PC-9 (cell line): ENCODE data around the gene JMJD6.

ENCODE experiments used
- CTCF ChIP-seq: fragments of 200-600 bp; sonication (generic); conservative IDR thresholded peaks from 2 replicates; pipeline ENCODE4 v1.6.1; 2017; ENCODE audit warnings: mixed run types, antibody characterized with exemption, mild to moderate bottlenecking, moderate library complexity
- EZH2 ChIP-seq: fragments of 200-600 bp; sonication (generic); IDR thresholded peaks from 2 replicates; pipeline ENCODE4 v1.8.0; 2017; ENCODE audit warnings: antibody characterized with exemption, low read depth

- TF ChIP-seq CTCF: no peak
- TF ChIP-seq EZH2: no peak
Measured at GRCh38 chr17:76677406-76677805, 49.0 kb downstream of the JMJD6 start.
